ENCODE measurements around the gene DYNC1H1.

The DYNC1H1 gene

GRCh38 chr14:101964297-101965180 lies at the start of gene DYNC1H1:
DYNC1H1 (plus strand) TSS chr14:101964573; CDS start chr14:101964692, 119 bp downstream.
- peak; percentile 92 for DNase-seq

- no peak for DNase-seq
Observed at GRCh38 chr14:101915871-101916815, 48.2 kb upstream of the DYNC1H1 start.

DNA sequence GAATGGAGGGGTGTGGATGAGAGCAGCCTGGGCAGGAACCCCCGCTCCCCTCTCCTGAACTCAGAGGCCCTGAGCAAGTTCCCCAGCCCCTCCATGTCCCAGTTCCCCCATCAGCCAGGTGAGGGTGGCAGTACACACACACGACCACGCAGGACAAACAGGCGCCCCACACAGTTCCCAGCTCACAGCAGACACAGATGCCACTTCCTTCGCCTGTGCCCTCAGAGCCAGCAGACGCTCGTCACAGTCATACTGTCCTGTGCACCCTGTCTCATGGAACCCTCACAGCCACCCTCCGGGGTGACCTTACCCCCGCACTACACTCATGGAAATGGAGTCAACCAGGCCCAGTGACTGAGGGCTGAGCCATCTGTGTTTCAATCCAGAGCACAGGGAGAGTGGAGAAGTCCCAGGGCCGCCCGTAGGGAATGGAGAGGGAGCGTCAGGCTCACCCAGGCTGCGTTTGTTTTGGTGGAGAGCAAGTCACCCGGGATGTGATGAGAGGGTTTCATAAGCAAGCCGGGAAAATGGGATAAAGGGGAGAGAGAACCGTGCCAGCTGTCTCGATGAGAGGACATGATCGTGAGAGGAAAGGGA lies 47.5 kb upstream of the DYNC1H1 start:
- no peak for DNase-seq

GRCh38 chr14:101917413-101918017 lies 46.9 kb upstream of the DYNC1H1 start:
- no peak for DNase-seq

DNA sequence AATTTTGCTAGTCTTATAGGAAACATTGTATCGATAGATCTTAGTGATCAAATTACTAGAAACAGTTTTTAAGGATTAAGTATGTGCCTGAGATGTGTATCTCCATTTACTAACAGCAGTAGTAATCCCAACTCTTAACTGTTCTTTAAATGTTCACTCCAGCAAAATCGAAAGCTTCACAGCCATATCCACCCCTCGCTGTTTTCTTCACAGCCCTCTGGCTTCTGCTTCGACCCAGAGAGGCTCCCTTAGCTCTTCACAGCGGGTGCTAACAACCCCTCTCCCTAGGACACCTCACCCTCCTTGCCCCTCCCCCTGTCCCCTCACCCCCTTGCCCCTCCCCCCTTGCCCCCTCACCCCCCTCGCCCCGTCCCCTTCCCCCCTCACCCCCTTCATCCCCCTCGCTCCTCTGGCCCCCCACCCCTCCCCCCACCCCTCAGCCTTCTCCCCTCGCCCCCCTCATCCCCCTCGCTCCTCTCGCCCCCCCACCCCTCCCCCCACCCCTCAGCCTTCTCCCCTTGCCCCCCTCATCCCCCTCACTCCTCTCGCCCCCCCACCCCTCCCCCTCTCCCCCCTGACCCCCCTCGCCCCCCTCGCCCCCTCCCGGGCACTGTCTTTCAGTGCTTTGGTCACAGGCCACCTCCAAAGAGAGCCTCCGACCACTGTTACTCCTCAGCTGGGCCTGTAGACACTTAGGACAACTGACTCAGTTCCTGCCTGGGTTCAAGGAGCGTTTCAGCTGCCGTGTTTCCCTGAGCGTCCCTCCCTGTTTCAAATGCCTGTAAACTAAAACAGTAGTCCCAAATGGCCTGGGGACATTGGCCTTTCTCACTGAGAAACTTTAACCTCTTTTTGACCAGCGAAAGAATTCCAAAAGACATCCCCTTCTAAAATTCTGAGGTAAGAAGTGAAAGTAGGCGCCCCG lies 46.0 kb upstream of the DYNC1H1 start:
- no peak for DNase-seq

DNA sequence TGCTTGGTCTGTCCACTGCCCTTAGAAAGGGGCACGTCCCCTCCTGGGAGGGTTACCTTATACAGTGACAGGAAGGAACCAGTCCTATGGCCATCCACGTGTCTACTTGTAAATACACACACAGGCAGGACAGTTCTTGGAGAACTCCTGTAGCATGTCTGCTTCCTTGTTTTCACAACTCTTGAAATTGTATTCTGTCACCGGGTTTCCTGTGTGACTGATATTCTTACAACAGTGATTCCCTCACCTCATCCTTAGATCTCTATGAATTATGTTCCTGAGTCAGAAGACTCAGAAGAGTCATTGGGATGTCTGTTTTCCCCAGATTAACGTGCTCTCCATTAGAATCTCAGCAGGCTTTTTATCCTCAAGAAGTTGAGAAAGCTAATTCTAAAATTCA lies 44.1 kb upstream of the DYNC1H1 start:
- DNase-seq, result no peak

DNA sequence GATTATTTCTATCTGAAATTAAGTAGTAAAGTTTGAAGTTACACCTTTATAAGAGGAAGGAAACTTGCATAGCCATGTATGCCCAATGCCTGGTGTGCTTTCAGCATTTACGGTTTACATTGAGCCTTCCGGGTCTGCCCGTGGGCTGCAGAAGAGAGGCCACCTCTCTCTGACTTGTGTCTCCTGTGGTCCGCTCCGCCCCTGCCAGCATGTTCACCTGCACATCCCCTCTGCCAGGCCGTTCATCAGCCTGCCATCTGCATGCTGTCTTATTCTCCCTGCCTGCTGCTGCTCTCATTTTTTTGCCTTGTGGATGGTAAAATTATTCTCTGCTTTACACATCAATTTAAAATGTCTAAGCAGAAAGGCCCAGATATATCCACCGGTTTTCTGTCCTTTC lies 41.5 kb upstream of the DYNC1H1 start:
- DNase-seq, result no peak

GRCh38 chr14:101925152-101925551 lies 39.2 kb upstream of the DYNC1H1 start:
- DNase-seq, result no peak

DNA sequence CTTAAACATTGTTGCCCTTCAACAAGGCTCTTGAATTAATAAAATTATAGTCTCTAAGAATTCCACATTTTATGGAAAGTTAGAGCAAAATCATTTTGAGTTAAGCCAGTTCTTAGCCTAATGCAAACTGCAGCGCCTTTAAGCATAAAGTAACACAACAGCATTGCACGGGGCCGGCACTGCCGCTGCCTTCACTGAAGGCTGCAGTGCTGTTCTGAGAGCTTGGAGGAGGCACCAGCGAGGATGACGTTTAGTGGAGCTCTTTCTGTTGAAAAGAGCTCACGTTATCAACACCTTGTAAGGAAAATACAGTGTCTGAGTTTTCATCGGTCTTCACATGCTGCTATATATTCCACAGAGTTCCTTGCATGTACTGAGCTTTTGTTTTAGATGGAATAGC lies 38.3 kb upstream of the DYNC1H1 start:
- no peak for DNase-seq

DNA sequence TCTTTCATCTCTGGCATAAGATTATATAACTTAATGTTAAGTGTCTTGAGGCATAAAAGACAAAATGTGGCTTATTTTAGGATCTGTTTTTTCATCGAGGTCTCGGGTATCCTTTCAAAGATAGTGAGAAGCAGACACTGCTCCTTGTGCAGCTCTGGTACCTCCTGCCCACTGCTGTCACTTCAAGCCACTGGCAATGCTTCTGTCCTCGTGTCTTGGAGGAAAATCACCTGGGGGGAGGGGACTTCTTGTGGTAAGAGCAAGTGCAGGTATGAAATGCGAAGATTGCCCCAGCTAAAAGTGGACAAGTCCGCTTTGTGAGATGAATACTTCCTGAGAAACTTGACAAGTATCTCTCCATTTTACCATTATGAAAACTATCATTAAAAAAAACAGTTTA lies 37.8 kb upstream of the DYNC1H1 start:
- no peak for DNase-seq

DNA sequence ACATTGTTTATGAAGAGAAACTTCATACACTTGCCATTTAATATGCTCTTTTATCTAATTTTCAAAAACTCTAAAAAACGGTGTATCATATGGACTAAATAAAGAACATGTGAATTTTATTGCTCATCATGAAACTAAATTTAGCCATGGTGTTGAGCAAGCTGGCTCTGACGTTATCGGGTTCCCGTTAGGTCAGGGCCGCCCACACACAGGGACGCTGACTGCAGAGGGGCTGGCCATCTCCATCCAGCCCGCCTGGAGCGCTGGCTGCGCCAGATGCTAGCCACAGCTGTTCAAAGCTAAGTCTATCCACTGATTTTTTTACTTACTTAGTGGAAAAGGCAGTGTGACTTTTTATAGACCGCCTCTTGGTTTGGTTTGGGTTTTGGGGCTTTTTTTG lies 36.5 kb upstream of the DYNC1H1 start:
- DNase-seq, result no peak

DNA sequence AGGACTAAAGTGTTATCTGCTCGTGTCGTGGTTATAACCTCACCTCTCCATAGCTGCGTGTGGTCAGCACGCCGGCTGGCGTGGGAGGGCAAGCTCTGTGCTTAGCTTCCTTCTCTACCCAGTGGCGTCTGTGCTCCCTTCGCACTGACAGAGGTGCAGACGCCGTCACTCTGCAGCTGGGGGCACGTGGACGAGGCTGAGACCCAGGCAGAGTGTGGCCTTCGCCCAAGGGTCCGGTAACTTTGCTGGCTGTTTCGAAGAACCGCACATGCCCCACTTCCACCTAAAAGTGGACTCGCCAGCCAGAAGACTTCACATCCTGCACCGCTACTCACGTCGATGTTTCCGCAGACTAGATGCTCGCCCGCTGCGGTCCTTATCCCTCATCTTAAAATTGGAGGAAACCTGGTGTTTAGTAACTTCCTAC lies 35.9 kb upstream of the DYNC1H1 start:
- DNase-seq, result no peak

- DNase-seq, result no peak
Observed at GRCh38 chr14:101929096-101929495, 35.3 kb upstream of the DYNC1H1 start.

GRCh38 chr14:101929946-101930345 lies 34.4 kb upstream of the DYNC1H1 start:
- no peak for DNase-seq

- DNase-seq, result no peak
Observed at GRCh38 chr14:101932673-101933072, 31.7 kb upstream of the DYNC1H1 start.

DNA sequence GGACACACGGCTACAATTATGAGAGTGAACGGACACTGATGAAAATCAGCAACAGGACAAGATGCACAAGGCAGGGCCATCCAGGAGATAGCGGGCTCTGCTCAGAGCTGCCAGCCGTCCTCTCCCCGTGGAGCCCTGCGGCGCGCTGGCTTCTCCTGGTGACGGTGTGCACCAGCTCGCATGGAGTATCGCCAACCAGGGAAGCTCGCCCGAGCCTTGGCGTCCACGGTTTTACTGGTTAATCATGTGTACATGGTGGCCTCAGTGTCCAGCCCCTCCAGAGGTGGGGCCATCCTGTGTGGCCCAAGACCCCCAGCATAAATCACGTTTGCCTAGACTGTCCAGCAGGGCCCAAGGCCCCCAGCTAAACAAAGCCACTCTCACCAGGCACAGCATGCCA lies 31.2 kb upstream of the DYNC1H1 start:
- no peak for DNase-seq

- no peak for DNase-seq
Observed at GRCh38 chr14:101934601-101935150, 29.7 kb upstream of the DYNC1H1 start.

DNA sequence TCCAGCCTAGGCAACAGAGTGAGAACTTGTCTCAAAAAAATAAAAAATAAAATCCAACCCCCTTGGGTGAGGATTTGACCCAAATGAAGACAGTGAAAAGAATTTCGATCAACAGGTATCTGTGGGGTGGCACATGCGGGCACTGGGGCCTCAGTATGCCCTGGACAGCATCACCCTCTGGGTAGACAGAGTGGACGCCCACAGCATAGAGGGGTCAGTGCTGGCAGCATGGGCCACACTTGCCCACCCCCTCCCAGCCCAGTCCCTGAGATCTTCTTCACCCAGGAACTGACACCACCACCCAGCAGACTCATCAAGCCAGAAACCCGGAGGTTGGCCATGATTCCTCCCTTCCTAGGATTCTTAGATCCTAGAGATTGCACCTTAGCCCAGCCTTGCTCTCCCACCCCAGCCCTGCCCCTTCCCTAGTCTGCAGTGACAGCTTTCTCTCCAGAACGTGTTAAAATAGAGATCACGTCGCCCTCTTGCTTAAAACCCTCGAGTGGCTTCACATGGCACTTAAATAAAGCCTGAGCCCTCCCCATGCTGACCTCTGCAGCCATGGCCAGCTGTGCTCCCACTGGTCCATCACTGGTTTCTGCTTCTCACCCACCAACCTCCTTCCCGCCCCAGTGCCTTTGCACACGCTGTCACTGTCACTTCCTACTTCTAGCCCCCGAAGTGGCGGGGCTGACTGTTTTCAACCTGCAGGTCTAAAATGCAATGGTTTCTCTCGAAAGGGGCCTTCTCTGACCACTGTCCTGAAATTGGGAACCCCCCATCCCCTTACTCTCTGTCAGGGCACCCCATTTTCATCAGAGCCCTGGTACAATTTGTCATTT lies 26.2 kb upstream of the DYNC1H1 start:
- DNase-seq, result no peak

- no peak for DNase-seq
Observed at GRCh38 chr14:101939646-101940170, 24.7 kb upstream of the DYNC1H1 start.

- no peak for DNase-seq
Observed at GRCh38 chr14:101944451-101944850, 19.9 kb upstream of the DYNC1H1 start.

All from CD4-positive, alpha-beta T cell treated with Interleukin-6 for 4 hours (primary cell).